Mesothelial cell of epicardium (in vitro differentiated cells): ENCODE measurements around the gene SLC35F1. TPM values are rescaled to one million over a fixed set of nuclear protein-coding genes. Genes with fewer than 3 reads are reported as not detected.
"Not testable (repeated sequence)": the region's sequence is repeated elsewhere in the genome, so short reads cannot be mapped to it uniquely, and the experiment has no call there.

Experiments
- DNase-seq, 2 experiments: peaks; one replicate each; pipeline ENCODE4 v3.0.0; 2021; ENCODE audit warnings: low spot score in 2 of 2; ENCODE audit not compliant: unreplicated experiment in 2 of 2
- H3K27ac Mint-ChIP-seq: 2 replicates; pipeline ENCODE4 v1.8.0; 2021; ENCODE audit warnings: mixed read lengths
- H3K27me3 Mint-ChIP-seq: 2 replicates; pipeline ENCODE4 v1.8.0; 2021; ENCODE audit warnings: low read depth, mixed read lengths
- H3K36me3 Mint-ChIP-seq: 2 replicates; pipeline ENCODE4 v1.8.0; 2021; ENCODE audit warnings: mixed read lengths
- H3K4me1 Mint-ChIP-seq: 2 replicates; pipeline ENCODE4 v1.8.0; 2021; ENCODE audit warnings: mixed read lengths
- H3K4me3 Mint-ChIP-seq: 2 replicates; pipeline ENCODE4 v1.8.0; 2021; ENCODE audit warnings: mild to moderate bottlenecking, moderate library complexity, mixed read lengths
- H3K9me3 Mint-ChIP-seq: 2 replicates; pipeline ENCODE4 v1.8.0; 2021; ENCODE audit warnings: mixed read lengths
- total RNA-seq: library from RNA; stranded (reverse); gene quantifications from 3 replicates; pipeline ENCODE4 v1.2.1, GENCODE V29; 2021
- TF ChIP-seq, protein P1 (sequence below): fragments of 200-600 bp; sonication (generic); IDR thresholded peaks from one replicate; pipeline ENCODE4 v1.5.0; 2021; ENCODE audit warnings: antibody characterized with exemption; ENCODE audit not compliant: unreplicated experiment

SLC35F1 gene
- total RNA-seq: 0.64 to 0.79 TPM (median 0.78 TPM) in 3 replicates

DNA sequence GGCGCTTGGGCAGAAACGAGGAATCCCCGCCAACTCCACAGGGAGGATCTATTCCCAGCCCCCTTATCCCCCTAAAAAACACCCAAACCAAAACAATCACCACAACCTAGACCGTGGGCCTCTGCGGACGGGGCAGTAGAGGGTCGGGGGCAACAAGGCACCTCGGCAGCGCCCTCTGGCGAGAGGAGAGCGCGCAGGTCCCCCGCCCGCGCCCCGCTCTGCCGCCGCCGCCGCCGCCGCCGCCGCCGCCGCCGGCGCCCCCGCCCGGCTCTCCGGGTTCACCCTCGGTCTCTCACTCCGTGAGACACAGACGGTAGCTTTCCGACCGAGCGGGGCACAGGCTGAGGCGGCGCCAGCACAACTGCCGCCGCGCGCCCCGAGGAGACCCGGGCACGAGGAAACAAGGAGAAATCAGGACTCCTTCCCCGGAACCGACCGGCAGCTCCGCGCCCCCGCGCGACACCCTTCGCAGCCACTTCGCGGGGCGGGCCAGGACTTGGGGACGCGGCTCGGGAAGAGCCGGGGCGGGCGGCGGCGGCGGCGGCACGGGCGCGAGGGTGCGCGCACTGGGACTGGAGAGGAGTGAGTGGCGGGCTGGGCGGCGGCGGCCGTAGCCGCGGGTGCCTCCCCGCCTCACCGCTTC lies at the start of gene SLC35F1:
TSS of gene SLC35F1 (plus strand) at position 307 of the 643 bp plus-strand sequence.
- Mint-ChIP-seq H3K36me3 (no peaks in the 10 kb centered on the region), H3K27ac (no peak within 1 kb of the TSS), H3K4me1 (peaks cover 13% of the 10 kb centered on the region), H3K27me3 (peaks cover 78% of the 10 kb centered on the region), H3K4me3 (peak within 1 kb of the TSS; percentile 76), H3K9me3 (no peaks in the 10 kb centered on the region)
- TF ChIP-seq, protein P1, sequence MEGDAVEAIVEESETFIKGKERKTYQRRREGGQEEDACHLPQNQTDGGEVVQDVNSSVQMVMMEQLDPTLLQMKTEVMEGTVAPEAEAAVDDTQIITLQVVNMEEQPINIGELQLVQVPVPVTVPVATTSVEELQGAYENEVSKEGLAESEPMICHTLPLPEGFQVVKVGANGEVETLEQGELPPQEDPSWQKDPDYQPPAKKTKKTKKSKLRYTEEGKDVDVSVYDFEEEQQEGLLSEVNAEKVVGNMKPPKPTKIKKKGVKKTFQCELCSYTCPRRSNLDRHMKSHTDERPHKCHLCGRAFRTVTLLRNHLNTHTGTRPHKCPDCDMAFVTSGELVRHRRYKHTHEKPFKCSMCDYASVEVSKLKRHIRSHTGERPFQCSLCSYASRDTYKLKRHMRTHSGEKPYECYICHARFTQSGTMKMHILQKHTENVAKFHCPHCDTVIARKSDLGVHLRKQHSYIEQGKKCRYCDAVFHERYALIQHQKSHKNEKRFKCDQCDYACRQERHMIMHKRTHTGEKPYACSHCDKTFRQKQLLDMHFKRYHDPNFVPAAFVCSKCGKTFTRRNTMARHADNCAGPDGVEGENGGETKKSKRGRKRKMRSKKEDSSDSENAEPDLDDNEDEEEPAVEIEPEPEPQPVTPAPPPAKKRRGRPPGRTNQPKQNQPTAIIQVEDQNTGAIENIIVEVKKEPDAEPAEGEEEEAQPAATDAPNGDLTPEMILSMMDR: peak; percentile 22
- DNase-seq: peak; percentile 40 to 78

DNA sequence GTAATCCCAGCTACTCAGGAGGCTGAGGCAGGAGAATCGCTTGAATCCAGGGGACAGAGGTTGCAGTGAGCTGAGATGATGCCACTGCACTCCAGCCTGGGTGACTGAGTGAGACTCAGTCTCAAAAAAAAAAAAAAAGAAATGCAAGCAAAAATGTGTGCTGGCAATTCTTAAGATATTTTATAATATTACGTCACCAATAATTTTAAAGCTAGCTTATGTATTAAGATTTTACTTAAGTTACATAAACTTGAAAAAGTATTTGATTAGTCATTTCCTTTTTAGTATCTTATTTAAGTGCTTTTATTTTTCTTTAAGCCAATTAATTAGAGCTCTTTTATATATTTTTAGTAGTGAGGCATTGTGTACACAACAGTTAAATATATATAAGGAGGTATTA lies 48.5 kb upstream of the SLC35F1 start:
- peaks cover 32% of the 10 kb centered on the region for H3K9me3 Mint-ChIP-seq
- not testable (repeated sequence) for H3K36me3 Mint-ChIP-seq, H3K4me1 Mint-ChIP-seq, DNase-seq, H3K4me3 Mint-ChIP-seq, H3K27me3 Mint-ChIP-seq, H3K27ac Mint-ChIP-seq

DNA sequence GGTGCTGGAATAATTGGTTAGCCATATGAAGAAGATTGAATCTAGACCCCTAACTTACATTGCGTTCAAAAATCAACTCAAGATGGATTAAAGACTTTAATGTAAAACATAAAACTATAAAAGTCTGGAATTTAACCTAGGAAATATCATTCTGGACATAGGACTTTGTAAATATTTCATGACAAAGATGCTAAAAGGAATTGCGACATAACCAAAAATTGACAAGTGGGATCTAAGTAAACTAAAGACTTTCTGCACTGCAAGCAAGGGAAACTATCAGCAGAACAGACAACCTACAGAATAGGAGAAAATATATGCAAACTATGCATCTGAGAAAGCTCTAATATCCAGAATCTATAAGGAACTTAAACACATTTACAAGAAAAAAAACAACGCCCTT lies 45.5 kb upstream of the SLC35F1 start:
- Mint-ChIP-seq H3K27ac (no peak overlapping the region), H3K27me3 (peaks cover 2% of the 10 kb centered on the region), H3K9me3 (peaks cover 24% of the 10 kb centered on the region), H3K36me3 (no peaks in the 10 kb centered on the region), H3K4me3 (no peak overlapping the region), H3K4me1 (no peaks in the 10 kb centered on the region)
- no peak for DNase-seq
- TF ChIP-seq, protein P1: no peak

DNA sequence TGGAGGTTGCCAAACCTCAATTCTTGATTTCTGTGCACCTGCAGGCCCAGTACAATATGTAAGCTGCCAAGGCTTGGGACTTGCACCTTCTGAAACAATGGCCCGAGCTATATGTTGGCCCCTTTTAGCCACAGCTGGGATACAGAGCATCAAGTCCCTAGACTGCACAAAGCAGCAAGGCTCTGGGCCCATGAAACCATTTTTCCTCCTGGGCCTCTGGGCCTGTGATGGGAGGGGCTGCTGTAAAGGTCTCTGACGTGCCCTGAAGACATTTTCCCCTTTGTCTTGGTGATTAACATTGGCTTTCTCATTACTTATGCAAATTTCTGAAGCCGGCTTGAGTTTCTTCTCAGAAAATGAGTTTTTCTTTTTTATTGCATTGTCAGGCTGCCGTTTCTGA lies 40.5 kb upstream of the SLC35F1 start:
- peaks cover 23% of the 10 kb centered on the region for H3K9me3 Mint-ChIP-seq
- H3K4me1 Mint-ChIP-seq: no peaks in the 10 kb centered on the region
- TF ChIP-seq, protein P1: no peak
- H3K36me3 Mint-ChIP-seq: no peaks in the 10 kb centered on the region
- no peak overlapping the region for H3K27ac Mint-ChIP-seq
- H3K27me3 Mint-ChIP-seq: peaks cover 1% of the 10 kb centered on the region
- DNase-seq: no peak
- no peak overlapping the region for H3K4me3 Mint-ChIP-seq

DNA sequence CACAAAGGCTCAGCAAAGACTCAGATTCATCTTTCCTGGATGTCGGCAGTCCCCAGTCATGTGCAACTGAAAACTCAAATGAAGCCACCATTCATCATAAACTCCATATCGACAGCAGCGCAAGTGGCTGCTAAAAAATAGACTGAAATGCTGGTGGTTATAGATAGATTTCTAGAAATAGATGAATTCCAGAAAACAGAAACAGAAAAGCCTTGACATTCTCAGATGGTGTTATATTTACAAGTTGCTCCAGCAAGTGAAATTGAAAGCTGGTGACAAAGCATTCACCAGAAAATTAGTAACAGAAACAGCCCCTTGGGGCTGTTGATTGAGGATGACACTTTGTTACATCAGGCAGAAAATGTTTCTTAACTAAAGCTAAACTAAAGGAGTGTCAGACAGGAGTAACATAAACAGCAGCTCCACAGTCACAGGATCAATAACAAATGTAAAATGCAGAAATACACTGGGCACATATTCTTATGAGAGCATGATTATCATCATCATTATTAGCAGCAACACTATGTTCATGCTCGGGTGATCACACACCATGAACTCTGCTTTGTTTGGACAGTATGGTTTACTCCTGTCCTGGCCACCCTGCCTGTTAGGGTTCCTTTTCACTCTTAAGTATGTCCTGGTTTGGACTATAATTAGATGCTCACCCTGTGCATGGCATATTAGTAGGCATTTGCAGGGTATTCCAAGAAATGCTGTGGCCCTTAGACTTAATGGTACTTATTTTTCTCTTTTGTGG lies 36.4 kb upstream of the SLC35F1 start:
- TF ChIP-seq, protein P1: no peak
- H3K27ac Mint-ChIP-seq: no peak overlapping the region

DNA sequence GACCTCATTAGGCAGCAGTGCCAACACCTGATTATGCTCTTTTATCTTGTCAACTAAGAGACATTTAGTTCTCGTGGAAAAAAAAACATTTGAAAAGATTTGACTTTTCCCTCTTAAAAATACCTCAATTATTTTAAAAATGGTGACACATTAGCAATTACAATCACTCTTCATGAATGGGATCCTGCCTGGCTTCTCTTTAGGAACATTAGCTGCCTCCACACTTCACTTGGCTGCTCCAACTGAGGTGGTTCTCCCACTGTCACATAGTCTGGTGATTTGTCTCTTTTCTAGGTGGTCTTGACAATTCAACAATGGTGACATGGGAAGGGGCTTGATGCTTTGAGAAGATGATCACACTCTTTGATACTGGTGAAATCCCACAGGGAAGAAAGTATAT lies 26.2 kb upstream of the SLC35F1 start:
- no peak overlapping the region for H3K4me3 Mint-ChIP-seq
- no peaks in the 10 kb centered on the region for H3K9me3 Mint-ChIP-seq
- no peaks in the 10 kb centered on the region for H3K4me1 Mint-ChIP-seq
- TF ChIP-seq, protein P1: no peak
- H3K27ac Mint-ChIP-seq: no peak overlapping the region
- DNase-seq: no peak
- H3K27me3 Mint-ChIP-seq: peaks cover 10% of the 10 kb centered on the region
- H3K36me3 Mint-ChIP-seq: no peaks in the 10 kb centered on the region

More for the DNA sequence above, 36.4 kb upstream of the SLC35F1 start:
- no peak for DNase-seq
- Mint-ChIP-seq H3K36me3 (no peaks in the 10 kb centered on the region), H3K27me3 (peaks cover 1% of the 10 kb centered on the region), H3K9me3 (peaks cover 18% of the 10 kb centered on the region), H3K4me1 (no peaks in the 10 kb centered on the region), H3K4me3 (no peak overlapping the region)
